G401 (cell line): ENCODE measurements around the gene ZNF77. TPM values are rescaled to one million over a fixed set of nuclear protein-coding genes. Genes with fewer than 3 reads are reported as not detected.
A peak's percentile ranks its signal among the peaks of the same experiment; 100 is the strongest.
"Not testable (repeated sequence)": the region's sequence is repeated elsewhere in the genome, so short reads cannot be mapped to it uniquely, and the experiment has no call there.

Experiments used
- DNase-seq: peaks from one replicate; pipeline ENCODE4 v3.0.0-alpha.2; 2015; ENCODE audit warnings: low spot score
- in situ Hi-C: cut with HindIII; loops from 2 replicates; pipeline ENCODE4 v1.10.0; 2016; ENCODE audit warnings: low sequenced_read_pairs, mixed read lengths
- total RNA-seq: library from RNA; depleted of rRNA; stranded (reverse); fragments of >200 nt; shearing (Covaris generic); gene quantifications from 2 replicates; pipeline ENCODE4 v1.2.3, GENCODE V29; 2014

ZNF77 gene
- total RNA-seq, 1 experiment from 2014 or later: 6.5 TPM

- DNase-seq: no peak
- in situ Hi-C loops: no loop called here
Measured at GRCh38 chr19:2933490-2933910, 11.3 kb downstream of the ZNF77 start.

- in situ Hi-C loops: no loop called here
- no peak for DNase-seq
Measured at GRCh38 chr19:2927032-2927430, 17.7 kb downstream of the ZNF77 start.

- no peak for DNase-seq
- in situ Hi-C loops: no loop called here
Measured at GRCh38 chr19:2926341-2927031, 18.3 kb downstream of the ZNF77 start.

GRCh38 chr19:2923510-2923909 lies 21.3 kb downstream of the ZNF77 start:
- DNase-seq: peak; percentile 53
- in situ Hi-C loops: no loop called here

- in situ Hi-C loops: no loop called here
- DNase-seq: no peak
Measured at GRCh38 chr19:2922987-2923386, 21.8 kb downstream of the ZNF77 start.

GRCh38 chr19:2917275-2918184 lies 27.2 kb downstream of the ZNF77 start:
- DNase-seq: no peak
- in situ Hi-C loops: no loop called here

- in situ Hi-C loops: no loop called here
Measured at GRCh38 chr19:2912306-2912705, 32.5 kb downstream of the ZNF77 start.

GRCh38 chr19:2906631-2907195 lies 38.1 kb downstream of the ZNF77 start:
- no peak for DNase-seq
- in situ Hi-C loops: no loop called here

More at GRCh38 chr19:2912306-2912705, 32.5 kb downstream of the ZNF77 start:
- no peak for DNase-seq

- in situ Hi-C loops: no loop called here
- no peak for DNase-seq
Measured at GRCh38 chr19:2905918-2906519, 38.8 kb downstream of the ZNF77 start.

- in situ Hi-C loops, DNase-seq: not testable (repeated sequence)
Measured at GRCh38 chr19:2903326-2903725, 41.4 kb downstream of the ZNF77 start.

GRCh38 chr19:2902590-2903218 lies 42.1 kb downstream of the ZNF77 start:
- in situ Hi-C loops: no loop called here
- no peak for DNase-seq

- DNase-seq: peak; percentile 100
- in situ Hi-C loops: no loop called here
Measured at GRCh38 chr19:2900296-2901252, 44.2 kb downstream of the ZNF77 start, which contains the start of gene ZNF57. Gene ZNF57 (plus strand): TSS chr19:2900928. CDS start chr19:2901046, 118 bp downstream.

- in situ Hi-C loops: no loop called here
- DNase-seq: no peak
Measured at GRCh38 chr19:2896694-2897093, 48.1 kb downstream of the ZNF77 start.

- DNase-seq: peak; percentile 73
Measured at GRCh38 chr19:2890531-2890930, 54.2 kb downstream of the ZNF77 start.

GRCh38 chr19:2888731-2889224 lies 56.0 kb downstream of the ZNF77 start:
- in situ Hi-C loops: no loop called here
- no peak for DNase-seq

More at GRCh38 chr19:2890531-2890930, 54.2 kb downstream of the ZNF77 start:
- in situ Hi-C loops: not testable (repeated sequence)

GRCh38 chr19:2887391-2887914 lies 57.3 kb downstream of the ZNF77 start:
- peak; percentile 93 for DNase-seq
- in situ Hi-C loops: no loop called here

GRCh38 chr19:2885736-2886135 lies 59.0 kb downstream of the ZNF77 start:
- in situ Hi-C loops: no loop called here

More at GRCh38 chr19:2885736-2886135, 59.0 kb downstream of the ZNF77 start:
- no peak for DNase-seq
